Spinal cord (tissue), 10 donors: ENCODE data around the gene GCKR. TPM values are rescaled to one million over a fixed set of nuclear protein-coding genes. Genes with fewer than 3 reads are reported as not detected.

Source experiments
- DNase-seq, 6 donors: peaks; one replicate each; pipeline versions ENCODE4 v3.0.0 to v3.0.0-alpha.2; 2013 to 2015; ENCODE audit warnings: low spot score in 6 of 6, low read depth in 4 of 6
- H3K27ac ChIP-seq: one replicate; pipeline ENCODE4 v1.5.1; 2013; ENCODE audit warnings: low read depth, low read length, control low read depth
- H3K27me3 ChIP-seq: one replicate; pipeline ENCODE4 v1.6.1; 2013; ENCODE audit warnings: low read length; ENCODE audit not compliant: control insufficient read depth, insufficient read depth
- H3K36me3 ChIP-seq: one replicate; pipeline ENCODE4 v1.6.1; 2013; ENCODE audit warnings: low read length; ENCODE audit not compliant: control insufficient read depth, insufficient read depth
- H3K4me1 ChIP-seq: one replicate; pipeline ENCODE4 v1.6.1; 2013; ENCODE audit warnings: low read length; ENCODE audit not compliant: control insufficient read depth, insufficient read depth
- H3K4me3 ChIP-seq: one replicate; pipeline ENCODE4 v1.5.1; 2013; ENCODE audit warnings: low read depth, low read length, control low read depth
- H3K9me3 ChIP-seq: one replicate; pipeline ENCODE4 v1.6.1; 2013; ENCODE audit warnings: low read length; ENCODE audit not compliant: control insufficient read depth, insufficient read depth
- WGBS: methylation state at CpG from one replicate; pipeline ENCODE4 v1.1.5; 2013; ENCODE audit warnings: missing lambda C conversion rate; ENCODE audit not compliant: insufficient coverage; 5-methylcytosine and 5-hydroxymethylcytosine counted together
- long read RNA-seq, 4 donors: transcript quantifications; one replicate each; lab custom pipeline, GENCODE V29; 2026
- polyA plus RNA-seq, 2 donors: library from polyadenylated mRNA; unstranded; fragments of 120-200 nt; gene quantifications; one replicate each; pipeline ENCODE4 v1.2.1, GENCODE V29; 2013; ENCODE audit not compliant: insufficient read length in 2 of 2
- total RNA-seq, 2 donors: library from RNA; depleted of rRNA in 1 of 2; stranded (reverse); fragments of 120-200 nt in 1 of 2; fragments of >200 nt in 1 of 2; gene quantifications; one replicate each; pipeline versions ENCODE4 v1.2.3 to v1.2.4, GENCODE V29; 2013 to 2014
- donor health status: healthy.

GCKR gene
- total RNA-seq (under 1 TPM; 0.20 to 0.77 TPM), polyA plus RNA-seq (1 to 10 TPM; 1.7 to 2.9 TPM)
- long read RNA-seq, donor 1 = 0 reads
- long read RNA-seq, donor 2 = 0 reads
- long read RNA-seq, donor 3 = 0 reads
- long read RNA-seq, donor 4 = 0 reads

GRCh38 chr2:27496357-27497287 lies at the start of gene GCKR:
TSS of gene GCKR (plus strand) at chr2:27496839. CDS start at chr2:27496905, 66 bp downstream.
- peak within 1 kb of the TSS; percentile 77 for H3K4me3 ChIP-seq
- no peak within 1 kb of the TSS for H3K27ac ChIP-seq
- peaks cover 2% of the 10 kb centered on the region for H3K27me3 ChIP-seq

GRCh38 chr2:27448381-27448780 lies 48.3 kb upstream of the GCKR start:
- H3K36me3 ChIP-seq = peaks cover 59% of the 10 kb centered on the region
- no peaks in the 10 kb centered on the region for H3K4me1 ChIP-seq
- no peak overlapping the region for H3K4me3 ChIP-seq
- H3K9me3 ChIP-seq = no peaks in the 10 kb centered on the region
- H3K27me3 ChIP-seq = no peaks in the 10 kb centered on the region
- WGBS = 85% methylated on average over 3 of the region's 3 CpGs
- no peak for DNase-seq
- H3K27ac ChIP-seq = no peak overlapping the region

More at GRCh38 chr2:27496357-27497287, at the start of gene GCKR:
- H3K9me3 ChIP-seq = no peaks in the 10 kb centered on the region
- 77% methylated on average over 8 of the region's 12 CpGs for WGBS
- H3K4me1 ChIP-seq = peaks cover 15% of the 10 kb centered on the region
- DNase-seq = no peak
- H3K36me3 ChIP-seq = peaks cover 18% of the 10 kb centered on the region

GRCh38 chr2:27451095-27451494 lies 45.5 kb upstream of the GCKR start:
- Histone ChIP-seq H3K27me3 (no peaks in the 10 kb centered on the region), H3K4me1 (no peaks in the 10 kb centered on the region), H3K36me3 (peaks cover 70% of the 10 kb centered on the region), H3K4me3 (no peak overlapping the region), H3K9me3 (no peaks in the 10 kb centered on the region), H3K27ac (no peak overlapping the region)
- DNase-seq = no peak
- no CpG with 5 or more reads among the region's 1 CpG for WGBS

GRCh38 chr2:27453968-27454367 lies 42.7 kb upstream of the GCKR start:
- WGBS = 88% methylated on average over 6 of the region's 7 CpGs
- Histone ChIP-seq H3K27ac (no peak overlapping the region), H3K9me3 (no peaks in the 10 kb centered on the region)

GRCh38 chr2:27461118-27461517 lies 35.5 kb upstream of the GCKR start:
- peak in 1 of 6 donors; percentile 10 for DNase-seq
- Histone ChIP-seq H3K27me3 (no peaks in the 10 kb centered on the region), H3K4me1 (no peaks in the 10 kb centered on the region), H3K36me3 (peaks cover 53% of the 10 kb centered on the region), H3K4me3 (no peak overlapping the region), H3K9me3 (no peaks in the 10 kb centered on the region), H3K27ac (no peak overlapping the region)
- WGBS = 85% methylated on average over 6 of the region's 8 CpGs

More at GRCh38 chr2:27453968-27454367, 42.7 kb upstream of the GCKR start:
- H3K4me1 ChIP-seq = no peaks in the 10 kb centered on the region
- no peak for DNase-seq
- H3K36me3 ChIP-seq = peaks cover 75% of the 10 kb centered on the region
- H3K4me3 ChIP-seq = no peak overlapping the region
- no peaks in the 10 kb centered on the region for H3K27me3 ChIP-seq

GRCh38 chr2:27464443-27464842 lies 32.2 kb upstream of the GCKR start:
- no peak overlapping the region for H3K27ac ChIP-seq
- H3K36me3 ChIP-seq = peaks cover 31% of the 10 kb centered on the region
- H3K27me3 ChIP-seq = no peaks in the 10 kb centered on the region
- no peaks in the 10 kb centered on the region for H3K4me1 ChIP-seq
- no peak overlapping the region for H3K4me3 ChIP-seq
- DNase-seq = no peak
- 100% methylated on average over 4 of the region's 7 CpGs for WGBS
- H3K9me3 ChIP-seq = no peaks in the 10 kb centered on the region

GRCh38 chr2:27471961-27472360 lies 24.7 kb upstream of the GCKR start:
- Histone ChIP-seq H3K36me3 (peaks cover 26% of the 10 kb centered on the region), H3K4me1 (no peaks in the 10 kb centered on the region), H3K4me3 (no peak overlapping the region), H3K27me3 (no peaks in the 10 kb centered on the region), H3K27ac (no peak overlapping the region), H3K9me3 (no peaks in the 10 kb centered on the region)
- no peak for DNase-seq
- 91% methylated on average over 1 of the region's 5 CpGs for WGBS

GRCh38 chr2:27485496-27485895 lies 11.1 kb upstream of the GCKR start:
- no CpG with 5 or more reads among the region's 3 CpGs for WGBS

GRCh38 chr2:27489118-27489497 lies 7.5 kb upstream of the GCKR start:
- DNase-seq = no peak
- no peaks in the 10 kb centered on the region for H3K27me3 ChIP-seq
- peaks cover 11% of the 10 kb centered on the region for H3K4me1 ChIP-seq
- H3K4me3 ChIP-seq = peak overlapping the region; percentile 87
- peaks cover 29% of the 10 kb centered on the region for H3K36me3 ChIP-seq
- 0% methylated on average over 2 of the region's 11 CpGs for WGBS
- no peaks in the 10 kb centered on the region for H3K9me3 ChIP-seq
- H3K27ac ChIP-seq = peak overlapping the region; percentile 54

More at GRCh38 chr2:27485496-27485895, 11.1 kb upstream of the GCKR start:
- Histone ChIP-seq H3K4me3 (no peak overlapping the region), H3K4me1 (peaks cover 7% of the 10 kb centered on the region), H3K36me3 (peaks cover 43% of the 10 kb centered on the region), H3K9me3 (no peaks in the 10 kb centered on the region), H3K27me3 (no peaks in the 10 kb centered on the region), H3K27ac (no peak overlapping the region)
- DNase-seq = no peak
